ENCODE measurements around the gene OVCH1.

The OVCH1 gene

DNA sequence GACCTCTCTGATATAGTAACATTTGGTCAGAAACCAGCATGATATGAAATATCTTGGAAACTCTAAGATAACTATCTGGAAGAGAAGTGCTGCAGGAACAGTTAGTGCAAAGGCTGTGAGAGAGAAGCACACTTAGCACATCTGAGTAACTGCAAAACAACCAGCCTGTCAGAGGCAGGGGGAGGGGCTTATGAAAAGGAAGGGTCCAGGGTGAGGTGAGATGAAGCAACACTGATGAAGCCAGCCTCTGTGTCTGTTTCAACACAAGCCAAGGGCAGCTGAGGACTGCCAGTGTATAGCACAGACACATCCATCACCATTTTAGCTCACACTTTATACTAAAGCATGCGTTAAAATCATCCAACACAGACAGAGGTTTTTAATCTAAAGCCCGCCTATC is 37.4 kb upstream of the OVCH1 start:
- TF ChIP-seq, protein P1, sequence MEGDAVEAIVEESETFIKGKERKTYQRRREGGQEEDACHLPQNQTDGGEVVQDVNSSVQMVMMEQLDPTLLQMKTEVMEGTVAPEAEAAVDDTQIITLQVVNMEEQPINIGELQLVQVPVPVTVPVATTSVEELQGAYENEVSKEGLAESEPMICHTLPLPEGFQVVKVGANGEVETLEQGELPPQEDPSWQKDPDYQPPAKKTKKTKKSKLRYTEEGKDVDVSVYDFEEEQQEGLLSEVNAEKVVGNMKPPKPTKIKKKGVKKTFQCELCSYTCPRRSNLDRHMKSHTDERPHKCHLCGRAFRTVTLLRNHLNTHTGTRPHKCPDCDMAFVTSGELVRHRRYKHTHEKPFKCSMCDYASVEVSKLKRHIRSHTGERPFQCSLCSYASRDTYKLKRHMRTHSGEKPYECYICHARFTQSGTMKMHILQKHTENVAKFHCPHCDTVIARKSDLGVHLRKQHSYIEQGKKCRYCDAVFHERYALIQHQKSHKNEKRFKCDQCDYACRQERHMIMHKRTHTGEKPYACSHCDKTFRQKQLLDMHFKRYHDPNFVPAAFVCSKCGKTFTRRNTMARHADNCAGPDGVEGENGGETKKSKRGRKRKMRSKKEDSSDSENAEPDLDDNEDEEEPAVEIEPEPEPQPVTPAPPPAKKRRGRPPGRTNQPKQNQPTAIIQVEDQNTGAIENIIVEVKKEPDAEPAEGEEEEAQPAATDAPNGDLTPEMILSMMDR (IDR thresholded peaks at IDR 0.05): no peak
- TF ChIP-seq ZFX (IDR thresholded peaks at IDR 0.05; ENCODE audit: borderline replicate concordance): no peak
- no peak overlapping the region for H3K27ac ChIP-seq

DNA sequence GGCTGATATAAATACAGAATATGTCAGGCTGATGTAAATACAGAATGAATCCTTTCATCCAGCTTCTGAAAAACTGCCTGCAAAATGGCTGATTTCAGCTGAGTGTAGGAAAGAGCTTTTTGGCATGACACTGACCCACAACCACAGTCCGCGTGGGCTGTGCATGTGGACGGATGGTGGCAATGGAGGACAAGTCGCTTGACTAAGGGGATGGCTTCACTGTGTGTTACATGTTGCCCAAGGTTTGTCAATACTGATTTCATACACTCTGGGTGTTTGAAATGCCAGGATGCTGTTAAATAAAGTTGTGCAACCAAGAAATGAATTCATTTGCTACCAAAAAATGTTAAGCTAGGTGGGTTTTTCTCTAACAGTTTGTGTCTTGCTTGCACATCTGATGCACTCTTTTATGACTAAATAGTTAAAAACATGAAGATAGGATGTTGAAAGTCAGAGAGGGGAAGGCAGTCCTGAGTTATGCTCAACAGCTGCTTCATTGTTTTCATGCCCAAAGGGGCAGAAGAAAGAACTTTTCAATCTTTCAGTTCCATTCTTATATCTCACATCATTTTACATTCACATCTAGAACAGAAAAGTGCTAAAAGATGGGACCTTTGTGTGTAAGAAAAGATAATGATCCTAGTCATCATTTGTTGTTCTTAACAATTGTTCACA is 36.5 kb upstream of the OVCH1 start:
- no peak overlapping the region for H3K27ac ChIP-seq
- no peak for TF ChIP-seq ZFX (IDR thresholded peaks at IDR 0.05; ENCODE audit: borderline replicate concordance)
- TF ChIP-seq, protein P1 (IDR thresholded peaks at IDR 0.05): no peak

DNA sequence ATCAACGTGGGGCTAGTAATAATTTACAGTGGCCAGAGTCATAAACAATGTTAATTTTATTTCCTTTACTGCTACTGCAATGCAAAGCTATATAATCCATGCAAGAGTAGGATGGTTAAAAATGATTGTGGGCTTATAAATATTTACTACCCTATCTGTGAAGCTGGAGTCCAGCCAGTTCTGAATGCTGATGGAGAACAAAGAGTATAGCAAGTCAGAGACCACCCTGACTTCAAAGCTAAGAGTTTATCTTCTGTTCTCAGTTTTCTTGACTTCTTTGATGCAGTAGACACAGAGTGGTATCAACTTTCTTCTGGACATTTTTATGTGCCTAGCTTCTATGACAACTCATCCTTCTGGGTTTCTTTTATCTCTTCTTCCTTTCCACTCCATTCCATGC is 34.0 kb upstream of the OVCH1 start:
- no peak overlapping the region for H3K27ac ChIP-seq
- TF ChIP-seq ZFX (IDR thresholded peaks at IDR 0.05; ENCODE audit: borderline replicate concordance): no peak
- TF ChIP-seq, protein P1 (IDR thresholded peaks at IDR 0.05): no peak

DNA sequence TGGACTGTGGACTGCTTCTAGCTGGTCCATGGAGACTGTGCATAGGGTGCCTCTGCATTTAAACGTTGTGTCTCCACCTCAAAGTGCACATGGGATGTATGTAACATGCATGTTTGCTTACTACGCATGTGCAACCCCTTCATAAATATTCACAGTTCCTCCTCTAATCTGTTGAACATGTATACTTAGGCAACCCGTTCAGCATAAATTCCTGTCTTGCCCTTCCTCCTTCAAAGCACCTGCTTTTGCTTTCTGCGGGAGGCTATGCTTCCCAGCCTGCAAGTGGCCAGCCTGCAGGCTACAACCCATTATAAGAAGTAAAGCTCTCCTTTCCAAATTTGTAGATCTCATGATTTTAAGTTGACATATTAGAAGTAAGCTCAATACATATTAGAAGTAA is 33.0 kb upstream of the OVCH1 start:
- H3K27ac ChIP-seq: no peak overlapping the region
- TF ChIP-seq, protein P1 (IDR thresholded peaks at IDR 0.05): no peak
- no peak for TF ChIP-seq ZFX (IDR thresholded peaks at IDR 0.05; ENCODE audit: borderline replicate concordance)

DNA sequence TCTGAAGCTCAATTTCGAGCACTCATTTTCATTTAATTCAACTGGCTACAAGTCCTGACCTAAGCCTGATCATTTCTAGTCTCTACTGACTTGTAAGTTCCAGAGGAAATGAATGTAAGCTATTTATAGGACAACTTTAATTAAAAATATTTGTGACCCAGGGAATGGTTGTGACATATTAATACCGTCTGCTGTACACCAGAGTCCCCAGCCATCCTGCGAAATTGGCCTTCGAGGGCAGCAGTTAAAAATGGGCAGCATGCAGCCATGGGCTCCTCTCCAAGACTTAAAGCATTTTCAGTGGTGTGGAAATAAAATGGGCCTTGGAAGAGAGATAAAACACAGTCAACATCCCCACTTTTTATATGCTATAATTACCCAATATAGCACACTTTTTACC is 30.7 kb upstream of the OVCH1 start:
- TF ChIP-seq, protein P1 (IDR thresholded peaks at IDR 0.05): no peak
- TF ChIP-seq ZFX (IDR thresholded peaks at IDR 0.05; ENCODE audit: borderline replicate concordance): no peak
- H3K27ac ChIP-seq: no peak overlapping the region

DNA sequence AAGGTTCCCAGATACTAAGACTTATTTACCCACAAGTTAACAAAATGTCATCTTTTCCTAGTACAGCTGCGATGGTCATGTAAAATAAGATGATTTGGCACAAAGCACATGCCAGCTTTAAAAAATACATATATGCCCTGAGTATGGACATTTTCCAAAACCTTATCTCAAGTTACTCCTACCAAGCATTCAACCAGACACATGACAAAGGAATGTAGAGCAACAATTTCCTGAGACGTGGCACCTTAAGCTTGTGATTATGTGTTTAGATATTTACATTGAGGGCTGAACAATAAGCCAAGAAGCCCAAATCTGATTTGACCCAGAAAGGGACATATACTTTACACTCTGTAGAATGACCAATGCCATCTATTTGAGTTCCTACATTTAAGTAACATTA is 24.5 kb upstream of the OVCH1 start:
- TF ChIP-seq, protein P1 (IDR thresholded peaks at IDR 0.05): no peak
- TF ChIP-seq ZFX (IDR thresholded peaks at IDR 0.05; ENCODE audit: borderline replicate concordance): no peak
- H3K27ac ChIP-seq: no peak overlapping the region

DNA sequence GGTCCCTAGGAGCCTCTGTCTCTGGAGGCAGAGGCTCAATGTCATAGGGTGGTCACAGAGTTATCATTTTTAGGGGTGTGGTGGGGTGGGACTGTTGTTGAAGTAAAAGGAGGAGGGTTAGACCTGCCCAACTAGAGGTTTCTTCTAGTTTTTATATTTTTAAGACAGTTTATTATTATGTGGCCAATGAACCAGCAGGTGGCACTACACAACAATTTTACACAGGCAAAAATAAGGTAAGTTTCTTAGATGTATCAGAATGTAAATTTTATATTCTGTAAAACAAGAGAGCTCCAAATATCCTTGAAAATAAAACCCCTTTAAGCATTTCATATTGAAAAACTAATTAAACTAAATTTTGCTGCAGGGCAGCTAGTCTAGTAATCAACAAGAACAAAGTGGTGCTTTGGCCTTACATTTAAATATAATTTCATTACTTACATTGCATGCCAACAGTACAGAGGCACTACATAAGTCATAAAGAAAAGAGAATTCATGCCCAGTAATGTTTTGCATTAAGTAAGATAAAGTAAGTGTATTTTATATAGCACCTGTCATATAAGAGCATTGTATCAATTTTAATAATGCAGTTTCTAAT is 22.2 kb upstream of the OVCH1 start:
- H3K27ac ChIP-seq: no peak overlapping the region
- TF ChIP-seq, protein P1 (IDR thresholded peaks at IDR 0.05): peak; percentile 84
- TF ChIP-seq ZFX (IDR thresholded peaks at IDR 0.05; ENCODE audit: borderline replicate concordance): no peak
